HK-2 (cell line): ENCODE measurements around the gene FXYD6.

Experiments used
- DNase-seq: peaks from one replicate; pipeline ENCODE4 v3.0.0-alpha.2; 2018; ENCODE audit not compliant: unreplicated experiment

Gene FXYD6

GRCh38 chr11:117887431-117888138, 11.1 kb upstream of the FXYD6 start:
- DNase-seq = no peak

- DNase-seq = no peak
Observed at GRCh38 chr11:117885777-117886176, 9.3 kb upstream of the FXYD6 start.

DNA sequence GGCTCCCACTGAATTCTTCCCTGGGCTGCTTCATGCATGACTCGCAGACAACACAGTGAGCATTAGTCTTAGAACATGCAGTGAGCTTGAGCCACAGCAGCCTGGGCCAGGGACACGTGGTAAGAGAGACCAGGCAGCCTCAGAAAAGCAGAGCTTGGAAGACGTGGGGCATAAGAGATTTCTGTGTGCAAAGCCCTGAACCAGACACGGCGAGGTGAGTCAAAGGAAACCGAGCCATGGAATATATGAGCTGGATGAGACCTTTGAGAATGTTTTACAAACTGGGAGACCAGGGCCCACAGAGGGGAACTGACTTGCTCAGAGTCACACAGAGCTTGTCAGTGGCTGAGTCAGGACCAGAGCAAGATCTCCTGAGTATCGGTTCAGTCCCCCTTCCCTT, 8.5 kb upstream of the FXYD6 start:
- DNase-seq = peak; percentile 29

GRCh38 chr11:117883063-117883462, 6.6 kb upstream of the FXYD6 start:
- DNase-seq = no peak

DNA sequence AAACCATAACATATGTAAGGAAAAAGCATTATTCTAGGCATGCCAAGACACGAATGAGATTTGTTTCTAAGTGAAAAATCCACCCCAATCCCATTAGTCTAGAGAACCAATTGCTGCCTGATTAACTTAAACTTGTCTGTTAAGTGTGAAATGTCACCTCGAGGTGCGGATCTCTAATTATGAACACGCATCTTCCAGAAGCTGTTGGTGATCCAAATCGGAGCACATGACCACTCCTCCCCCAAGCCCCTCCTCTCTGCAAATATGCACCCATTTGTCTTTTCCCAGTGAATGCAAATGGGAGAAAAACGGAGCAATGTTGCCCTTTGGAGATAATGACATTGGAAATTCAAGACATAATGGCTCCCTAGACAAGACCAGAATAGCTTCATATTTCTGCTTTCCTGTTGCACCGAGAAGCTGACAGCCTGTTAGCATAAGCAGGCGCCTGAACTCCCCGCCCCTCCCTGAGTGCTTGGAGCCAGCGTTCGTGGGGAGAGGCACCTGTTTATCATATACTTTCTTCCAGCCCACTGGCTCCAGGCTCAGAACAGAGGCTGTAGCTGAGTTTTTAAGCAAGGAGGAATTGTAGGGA, 6.0 kb upstream of the FXYD6 start:
- DNase-seq = no peak

DNA sequence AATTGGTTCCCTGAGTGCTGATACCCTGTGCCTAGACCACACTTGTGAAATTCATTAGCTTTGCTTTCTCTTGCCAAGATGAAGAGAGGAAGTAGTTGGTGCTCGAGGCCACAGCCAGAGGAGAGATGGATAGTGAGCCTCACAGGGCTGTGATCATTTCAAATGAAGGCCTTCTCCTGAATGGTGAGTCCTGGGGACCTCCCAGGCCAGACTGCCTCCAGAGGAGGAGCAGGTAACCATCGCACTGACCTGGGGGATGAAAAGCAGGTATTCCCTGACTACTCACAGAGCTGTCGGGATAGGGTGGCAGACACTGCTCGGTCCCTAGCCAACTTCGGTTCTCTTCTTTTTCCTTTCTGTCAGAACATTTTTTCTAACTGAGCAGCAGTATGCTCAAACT, 4.8 kb upstream of the FXYD6 start:
- no peak for DNase-seq

DNA sequence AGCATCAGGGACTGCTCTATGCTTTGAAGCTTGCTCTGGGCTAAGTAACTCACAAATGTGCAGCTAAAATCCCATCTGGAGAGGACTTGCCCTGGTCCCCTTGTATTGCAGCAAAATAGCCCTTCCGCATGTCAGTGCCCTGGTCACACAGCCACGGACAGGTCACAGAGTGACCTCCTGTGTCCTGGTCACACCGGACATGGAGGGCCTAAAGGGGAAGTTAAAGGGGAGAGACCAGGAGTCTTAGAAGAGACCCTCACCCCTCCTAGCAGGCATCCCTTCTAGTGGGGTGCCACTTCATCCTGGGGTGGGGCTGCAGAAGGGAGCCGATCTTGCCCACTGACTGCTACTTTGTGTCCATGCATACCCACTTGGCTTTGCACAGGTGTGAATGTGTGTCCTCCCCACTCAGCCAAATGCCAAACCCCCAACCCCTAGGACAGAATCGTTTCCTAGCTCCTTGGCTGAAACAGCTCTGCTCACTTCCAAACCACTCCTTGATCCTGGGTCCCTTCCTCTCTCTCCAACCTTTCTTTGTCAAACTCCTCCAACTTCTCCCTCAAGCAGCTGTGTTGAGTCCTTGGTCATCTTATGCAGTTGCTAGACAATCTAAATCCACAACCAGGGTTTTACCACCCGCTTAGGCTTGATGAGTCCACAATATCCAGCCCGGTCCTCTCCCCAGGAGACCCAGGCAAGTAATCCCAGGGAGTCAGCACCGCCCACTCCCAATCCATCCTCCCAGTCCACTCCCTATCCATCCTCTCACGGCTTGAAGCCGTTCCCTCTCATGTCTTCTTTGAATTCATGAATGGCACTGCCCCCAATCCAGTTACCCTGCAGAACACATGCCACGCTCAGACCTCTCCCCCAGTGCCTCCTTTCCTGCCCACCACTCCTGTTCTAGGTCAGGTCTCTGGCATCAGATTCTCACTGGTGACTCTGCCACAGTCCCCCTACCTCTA, 3.3 kb upstream of the FXYD6 start:
- no peak for DNase-seq

DNA sequence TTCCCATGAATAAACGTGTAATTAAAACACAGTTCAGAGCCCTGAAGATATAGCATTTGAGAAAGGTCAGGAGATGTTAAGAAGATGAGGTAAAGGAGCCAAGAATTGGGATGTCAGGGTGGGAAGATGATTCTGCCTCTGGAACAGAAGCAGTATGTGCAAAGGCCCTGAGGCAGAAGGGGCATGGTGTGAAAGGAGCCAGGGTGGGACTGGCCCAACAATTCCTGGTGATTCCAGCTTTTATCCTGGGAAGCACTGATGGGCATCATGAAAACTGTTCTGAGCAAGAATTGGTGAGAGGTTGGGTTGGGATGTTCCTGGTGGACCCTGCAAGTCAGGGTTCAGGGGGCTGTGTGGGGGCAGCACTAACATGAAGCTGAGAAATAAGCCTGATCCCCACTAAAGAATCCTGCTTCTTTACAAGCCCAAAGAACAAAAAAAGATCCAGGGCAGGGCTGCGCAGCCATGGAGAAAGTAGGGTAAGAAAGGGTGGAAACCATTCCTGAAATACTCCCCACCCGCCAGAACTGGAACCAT, 2.5 kb upstream of the FXYD6 start:
- no peak for DNase-seq

- DNase-seq = no peak
Observed at GRCh38 chr11:117878314-117878938, 2.0 kb upstream of the FXYD6 start.

GRCh38 chr11:117877120-117877784, 794 bp upstream of the FXYD6 start:
- DNase-seq = no peak

DNA sequence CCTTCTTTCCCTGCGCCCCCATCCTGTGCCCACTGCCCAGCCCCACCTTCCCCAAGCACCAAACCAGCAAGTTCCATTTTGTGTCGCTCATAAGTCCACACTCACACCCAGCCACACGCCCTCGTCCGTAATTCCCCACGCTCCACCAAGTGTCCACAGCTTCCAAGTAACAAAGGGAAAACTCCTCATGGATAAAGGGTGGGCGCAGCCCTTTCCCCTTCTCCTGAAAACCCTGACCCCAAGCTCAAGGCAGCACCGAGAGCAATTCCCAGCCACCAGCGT, 458 bp downstream of the FXYD6 start:
- DNase-seq = no peak

DNA sequence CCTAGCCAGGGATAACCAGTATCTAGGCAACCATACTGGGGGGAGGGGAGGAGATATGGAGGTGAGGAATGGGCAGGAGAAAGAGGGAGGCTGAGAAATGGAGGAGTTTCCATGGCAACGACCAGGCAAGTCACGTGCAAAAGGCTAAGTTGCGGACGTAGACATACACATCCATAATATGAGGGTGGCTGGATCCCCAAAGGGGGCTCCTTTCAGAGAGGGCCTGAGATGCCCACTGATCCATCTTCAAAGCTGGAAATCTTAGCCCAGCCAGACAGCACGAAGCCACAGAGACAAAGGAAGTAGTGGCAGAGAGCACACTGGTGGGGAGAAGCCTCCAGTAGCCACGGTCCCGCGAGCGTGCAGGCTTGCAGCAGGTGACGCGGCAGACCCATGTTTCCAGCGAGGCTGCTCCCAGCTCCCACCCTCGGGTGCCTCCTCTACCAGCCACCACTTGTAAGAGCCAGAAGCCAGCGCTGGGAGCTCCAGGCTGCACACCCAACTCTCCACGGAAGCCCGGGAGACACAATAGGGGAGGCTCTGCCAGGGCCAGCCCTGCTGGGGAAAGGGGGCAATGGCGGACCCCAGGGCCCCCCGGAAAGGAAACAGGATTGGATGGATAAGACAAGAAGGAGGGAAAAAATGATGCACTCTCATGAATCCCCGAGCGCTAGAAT, 938 bp downstream of the FXYD6 start:
- DNase-seq = no peak

DNA sequence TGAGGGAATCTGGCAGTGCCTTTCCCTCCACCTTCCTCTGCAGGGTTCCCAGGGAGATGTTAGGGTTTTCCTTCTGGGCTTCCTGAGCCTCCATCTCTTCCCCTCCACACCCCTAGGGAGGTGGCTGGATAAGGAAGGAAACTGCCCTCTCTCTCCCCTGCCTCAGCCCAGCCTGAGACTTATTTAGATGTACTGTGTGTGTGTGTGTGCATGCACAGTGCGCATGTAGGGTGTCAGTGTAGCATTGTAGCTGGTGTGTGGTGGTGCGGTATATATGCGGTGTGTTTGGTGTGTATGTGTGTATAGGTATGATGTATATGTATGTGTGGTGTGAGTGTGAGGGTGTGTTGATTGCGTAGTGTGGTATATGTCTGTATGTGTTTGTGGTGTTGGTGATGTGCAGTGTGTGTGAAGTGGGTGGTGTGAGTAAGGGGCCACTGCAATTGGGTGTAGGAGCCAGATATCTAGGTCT, 1.5 kb downstream of the FXYD6 start:
- DNase-seq = no peak

GRCh38 chr11:117874253-117874909, 2.1 kb downstream of the FXYD6 start:
- DNase-seq = no peak

DNA sequence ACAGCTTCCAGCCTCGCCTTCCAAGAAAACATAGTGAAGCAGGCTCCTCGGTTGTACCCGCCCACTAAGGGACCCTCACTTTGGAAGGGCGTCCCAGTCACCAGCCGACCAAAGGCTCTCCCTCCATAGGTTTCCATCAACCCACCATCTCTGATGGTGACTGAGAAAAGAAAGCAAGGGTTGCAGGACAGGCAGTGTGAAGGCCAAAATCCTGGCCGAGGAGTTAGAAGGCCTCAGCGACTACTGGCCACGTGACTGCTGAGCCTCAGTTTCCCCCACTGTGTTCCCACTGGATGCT, 2.7 kb downstream of the FXYD6 start:
- no peak for DNase-seq

- no peak for DNase-seq
Observed at GRCh38 chr11:117872975-117873827, 3.3 kb downstream of the FXYD6 start.

DNA sequence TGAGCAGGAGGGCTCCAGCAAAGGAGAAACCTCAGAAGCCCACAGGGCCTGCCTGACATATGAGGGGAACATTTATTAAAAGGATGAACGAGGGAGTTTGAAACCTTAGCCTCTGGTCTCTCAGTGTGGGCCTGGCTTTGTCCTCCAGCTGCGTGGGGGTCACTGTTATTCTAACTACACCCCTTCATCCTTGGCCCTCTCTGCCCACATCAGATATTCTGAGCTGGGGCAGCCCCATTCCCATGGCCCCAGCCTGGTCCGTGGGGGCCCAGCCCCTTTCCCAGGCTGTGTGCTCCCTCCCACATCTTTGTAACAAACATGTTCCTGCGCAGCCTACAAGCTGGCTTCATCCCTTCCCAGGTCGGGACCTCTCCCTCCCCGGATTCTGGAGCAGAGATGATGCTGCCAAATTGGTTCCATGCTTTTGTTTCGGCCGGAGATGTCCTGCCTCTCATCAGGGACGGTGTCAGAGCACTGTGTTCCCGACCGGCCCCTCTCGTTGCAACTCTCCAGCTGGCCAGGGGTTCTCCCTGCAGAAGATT, 4.0 kb downstream of the FXYD6 start:
- DNase-seq = no peak

GRCh38 chr11:117871784-117872183, 4.7 kb downstream of the FXYD6 start:
- DNase-seq = no peak

- no peak for DNase-seq
Observed at GRCh38 chr11:117871160-117871559, 5.3 kb downstream of the FXYD6 start.
